ENCODE results near the gene ANKRD55.

- no peak for TF ChIP-seq CTCF (IDR thresholded peaks at IDR 0.05)
- TF ChIP-seq POLR2A (IDR thresholded peaks at IDR 0.05) = no peak
Measured at GRCh38 chr5:56152437-56152836, 80.7 kb downstream of the ANKRD55 start.

Data from sigmoid colon (tissue), 3 donors.